Activated CD8-positive, alpha-beta T cell treated with anti-CD3 and anti-CD28 coated beads for 36 hours (primary cell): ENCODE measurements around the gene YWHAB. TPM values are rescaled to one million over a fixed set of nuclear protein-coding genes. Genes with fewer than 3 reads are reported as not detected.

Experiments used
- ATAC-seq: fragments of 200-7000 bp; cut with Tn5 transposase; one replicate; pipeline ENCODE4 v1.10.0; 2021; ENCODE audit warnings: mild to moderate bottlenecking, moderate library complexity
- CTCF ChIA-PET: fragments of 350-600 bp; sonication (Branson Sonifier 250); formaldehyde crosslinking; loops from one replicate; lab custom pipeline; 2021; ENCODE audit warnings: antibody characterized with exemption; lab: Charles Lee
- POLR2A ChIA-PET: fragments of 350-600 bp; sonication (Branson Sonifier 250); formaldehyde crosslinking; loops from one replicate; lab custom pipeline; 2021; ENCODE audit warnings: antibody characterized with exemption; lab: Charles Lee
- DNase-seq: peaks from one replicate; pipeline ENCODE4 v3.0.0-alpha.2; 2020
- H3K27ac Mint-ChIP-seq: one replicate; pipeline ENCODE4 v1.8.0; 2021; ENCODE audit warnings: mild to moderate bottlenecking, mixed read lengths
- H3K27me3 Mint-ChIP-seq: one replicate; pipeline ENCODE4 v1.8.0; 2021; ENCODE audit warnings: mixed read lengths
- H3K36me3 Mint-ChIP-seq: one replicate; pipeline ENCODE4 v1.8.0; 2021; ENCODE audit warnings: low read depth, mixed read lengths
- H3K4me1 Mint-ChIP-seq: one replicate; pipeline ENCODE4 v1.8.0; 2021; ENCODE audit warnings: low read depth, mixed read lengths
- H3K4me3 Mint-ChIP-seq: one replicate; pipeline ENCODE4 v1.8.0; 2021; ENCODE audit warnings: mild to moderate bottlenecking, moderate library complexity, mixed read lengths
- H3K9me3 Mint-ChIP-seq: one replicate; pipeline ENCODE4 v1.8.0; 2021; ENCODE audit warnings: mixed read lengths
- intact Hi-C: fragments of 100-400 bp; cut with micrococcal nuclease; formaldehyde crosslinking; loops from one replicate; pipeline ENCODE4 v1.10.0; 2022
- total RNA-seq, 2 experiments: library from RNA; stranded (reverse); gene quantifications; one replicate each; pipeline ENCODE4 v1.2.3, GENCODE V29; 2021
- TF ChIP-seq, protein P1 (sequence below): fragments of 200-600 bp; IDR thresholded peaks from one replicate; pipeline ENCODE4 v1.8.0; 2022; ENCODE audit warnings: antibody characterized with exemption, mild to moderate bottlenecking

Gene YWHAB
- total RNA-seq, 2 experiments from 2014 or later = 220 to 226 TPM

- intact Hi-C loops = no loop called here
These were observed 46.0 kb upstream of the YWHAB start for GRCh38 chr20:44839481-44839880.

GRCh38 chr20:44840826-44841225, 44.7 kb upstream of the YWHAB start:
- ATAC-seq = no peak
- Mint-ChIP-seq H3K36me3 (no peaks in the 10 kb centered on the region), H3K27me3 (peaks cover 20% of the 10 kb centered on the region), H3K9me3 (no peaks in the 10 kb centered on the region), H3K27ac (no peak overlapping the region), H3K4me3 (no peak overlapping the region), H3K4me1 (no peaks in the 10 kb centered on the region)
- no peak for DNase-seq
- intact Hi-C loops = no loop called here
- TF ChIP-seq, protein P1, sequence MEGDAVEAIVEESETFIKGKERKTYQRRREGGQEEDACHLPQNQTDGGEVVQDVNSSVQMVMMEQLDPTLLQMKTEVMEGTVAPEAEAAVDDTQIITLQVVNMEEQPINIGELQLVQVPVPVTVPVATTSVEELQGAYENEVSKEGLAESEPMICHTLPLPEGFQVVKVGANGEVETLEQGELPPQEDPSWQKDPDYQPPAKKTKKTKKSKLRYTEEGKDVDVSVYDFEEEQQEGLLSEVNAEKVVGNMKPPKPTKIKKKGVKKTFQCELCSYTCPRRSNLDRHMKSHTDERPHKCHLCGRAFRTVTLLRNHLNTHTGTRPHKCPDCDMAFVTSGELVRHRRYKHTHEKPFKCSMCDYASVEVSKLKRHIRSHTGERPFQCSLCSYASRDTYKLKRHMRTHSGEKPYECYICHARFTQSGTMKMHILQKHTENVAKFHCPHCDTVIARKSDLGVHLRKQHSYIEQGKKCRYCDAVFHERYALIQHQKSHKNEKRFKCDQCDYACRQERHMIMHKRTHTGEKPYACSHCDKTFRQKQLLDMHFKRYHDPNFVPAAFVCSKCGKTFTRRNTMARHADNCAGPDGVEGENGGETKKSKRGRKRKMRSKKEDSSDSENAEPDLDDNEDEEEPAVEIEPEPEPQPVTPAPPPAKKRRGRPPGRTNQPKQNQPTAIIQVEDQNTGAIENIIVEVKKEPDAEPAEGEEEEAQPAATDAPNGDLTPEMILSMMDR = no peak
- ChIA-PET CTCF (no interaction called here), POLR2A (no interaction called here)

More at GRCh38 chr20:44839481-44839880, 46.0 kb upstream of the YWHAB start:
- Mint-ChIP-seq H3K27me3 (peaks cover 17% of the 10 kb centered on the region), H3K27ac (no peak overlapping the region), H3K4me3 (no peak overlapping the region), H3K4me1 (peaks cover 2% of the 10 kb centered on the region), H3K36me3 (no peaks in the 10 kb centered on the region), H3K9me3 (no peaks in the 10 kb centered on the region)
- ChIA-PET POLR2A (no interaction called here), CTCF (interaction anchor here (0.8 kb wide), 1 partner anchor 156 kb away, joined by 3 read pairs; no protein-coding TSS in a partner anchor)
- DNase-seq (no peak), ATAC-seq (no peak)
- TF ChIP-seq, protein P1 = no peak

DNA sequence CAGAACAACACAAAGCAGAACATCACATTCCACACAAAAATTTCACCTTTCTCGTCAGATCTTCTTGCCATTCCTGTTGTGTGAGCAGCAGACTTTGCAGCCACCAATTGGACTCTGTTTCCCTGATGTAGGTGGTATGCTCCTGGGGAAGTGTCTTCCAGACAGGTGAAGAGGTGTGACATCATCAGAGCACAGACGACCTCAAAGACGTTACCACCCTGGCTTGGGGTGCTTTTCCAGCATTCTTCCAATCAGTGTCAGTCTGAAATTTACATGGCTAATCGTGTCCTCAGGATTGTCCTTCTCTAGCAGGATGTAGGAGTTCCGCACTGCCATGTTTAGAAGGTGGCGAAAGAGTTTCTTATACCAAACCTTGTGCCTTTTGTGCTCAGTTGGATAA, 43.5 kb upstream of the YWHAB start:
- no peaks in the 10 kb centered on the region for H3K9me3 Mint-ChIP-seq
- ChIA-PET CTCF (interaction anchor here (0.6 kb wide), 1 partner anchor 451 kb away, joined by 3 read pairs; no protein-coding TSS in a partner anchor), POLR2A (interaction anchor here (0.6 kb wide), 1 partner anchor 898 kb away, joined by 3 read pairs; no protein-coding TSS in a partner anchor)
- no peak overlapping the region for H3K27ac Mint-ChIP-seq
- TF ChIP-seq, protein P1 = no peak
- H3K4me1 Mint-ChIP-seq = no peaks in the 10 kb centered on the region
- ATAC-seq (no peak), DNase-seq (no peak)
- H3K27me3 Mint-ChIP-seq = peaks cover 20% of the 10 kb centered on the region
- H3K36me3 Mint-ChIP-seq = no peaks in the 10 kb centered on the region
- intact Hi-C loops = no loop called here
- H3K4me3 Mint-ChIP-seq = no peak overlapping the region

DNA sequence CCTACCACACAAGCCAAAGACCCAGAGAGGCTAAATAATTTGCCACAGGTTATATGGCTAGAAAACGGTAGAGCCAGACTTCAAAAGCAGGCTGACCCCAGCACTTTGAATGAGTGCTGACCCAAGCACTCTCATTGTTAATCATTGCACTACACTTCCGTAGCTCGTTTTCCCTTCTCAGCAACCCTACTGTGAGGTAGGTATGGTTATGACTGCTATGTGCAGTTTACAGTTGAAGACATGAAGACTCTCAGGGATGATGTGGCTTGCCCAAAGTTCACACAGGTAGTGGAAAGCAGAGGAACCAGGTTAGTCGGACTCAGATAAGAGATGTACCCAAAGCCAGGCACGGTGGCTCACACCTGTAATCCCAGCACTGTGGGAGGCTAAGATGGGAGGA, 41.6 kb upstream of the YWHAB start:
- CTCF ChIA-PET = no interaction called here
- TF ChIP-seq, protein P1 = no peak
- H3K4me3 Mint-ChIP-seq = no peak overlapping the region
- POLR2A ChIA-PET = no interaction called here
- peaks cover 17% of the 10 kb centered on the region for H3K27me3 Mint-ChIP-seq
- no peaks in the 10 kb centered on the region for H3K36me3 Mint-ChIP-seq
- H3K4me1 Mint-ChIP-seq = no peaks in the 10 kb centered on the region
- no peaks in the 10 kb centered on the region for H3K9me3 Mint-ChIP-seq
- no peak overlapping the region for H3K27ac Mint-ChIP-seq
- ATAC-seq (no peak), DNase-seq (no peak)
- intact Hi-C loops = no loop called here

DNA sequence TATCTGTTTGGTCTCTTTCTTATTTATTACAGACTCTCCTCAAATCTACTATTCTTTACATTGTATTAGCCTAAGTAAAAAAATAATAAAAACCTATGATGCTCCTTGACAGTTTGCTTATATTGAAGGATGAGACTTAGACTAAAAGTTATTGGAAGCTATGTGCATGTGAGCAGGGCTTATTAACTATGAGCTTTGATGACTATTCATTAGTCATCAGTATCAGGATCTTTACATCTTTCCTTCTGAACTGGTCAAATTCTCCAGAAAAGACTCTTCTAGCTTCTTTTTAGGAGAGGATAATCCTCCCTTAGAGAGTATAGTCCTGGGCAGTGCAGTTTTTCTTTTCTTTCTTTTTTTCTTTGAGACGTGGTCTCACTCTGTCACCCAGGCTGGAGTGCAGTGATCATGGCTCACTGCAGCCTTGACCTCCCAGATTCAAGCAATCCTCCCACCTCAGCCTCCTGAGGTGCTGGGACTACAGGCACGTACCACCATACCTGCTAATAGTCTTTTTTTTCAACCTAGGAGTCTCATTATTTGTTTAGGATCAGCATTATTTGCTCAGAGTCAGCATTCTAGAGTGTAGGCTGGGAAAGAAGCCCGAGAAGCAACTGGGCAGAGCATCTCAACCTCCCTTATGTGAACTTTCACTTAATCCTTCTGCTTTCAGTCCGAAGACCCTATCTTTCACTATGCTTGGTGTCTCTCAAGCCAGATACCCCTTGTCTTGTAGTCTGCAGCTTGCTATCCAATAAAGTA, 37.1 kb upstream of the YWHAB start:
- DNase-seq = no peak
- no peak for ATAC-seq
- CTCF ChIA-PET = no interaction called here
- POLR2A ChIA-PET = no interaction called here
- Mint-ChIP-seq H3K4me1 (no peaks in the 10 kb centered on the region), H3K27me3 (peaks cover 9% of the 10 kb centered on the region), H3K27ac (no peak overlapping the region), H3K4me3 (no peak overlapping the region), H3K9me3 (no peaks in the 10 kb centered on the region), H3K36me3 (no peaks in the 10 kb centered on the region)
- TF ChIP-seq, protein P1 = no peak
- intact Hi-C loops = no loop called here
